Breast epithelium (tissue), 3 donors: ENCODE data around the gene SRSF8.

Experiments
- CTCF ChIP-seq, 3 donors: fragments of 450-650 bp; IDR thresholded peaks; one replicate each; pipeline ENCODE4 v1.5.1; 2016 to 2017; ENCODE audit warnings: antibody characterized with exemption in 3 of 3, mild to moderate bottlenecking in 3 of 3, moderate library complexity in 3 of 3
- POLR2AphosphoS5 ChIP-seq, 3 donors: sonication (generic); formaldehyde crosslinking; IDR thresholded peaks; one replicate each; pipeline ENCODE4 v1.6.1; 2017; ENCODE audit warnings: antibody characterized with exemption in 3 of 3

GRCh38 chr11:95024958-95025357, 41.8 kb upstream of the SRSF8 start, which contains the start of gene KDM4E:
- no peak for TF ChIP-seq POLR2AphosphoS5 (IDR thresholded peaks at IDR 0.05)
- no peak for TF ChIP-seq CTCF (IDR thresholded peaks at IDR 0.05)
